CD4-positive, alpha-beta memory T cell (primary cell): Measurements from ENCODE around the gene SRRM3. TPM values are rescaled to one million over a fixed set of nuclear protein-coding genes. Genes with fewer than 3 reads are reported as not detected.
"Not testable (repeated sequence)": the region's sequence is repeated elsewhere in the genome, so short reads cannot be mapped to it uniquely, and the experiment has no call there.

ENCODE experiments used
- CTCF ChIA-PET: fragments of 350-600 bp; sonication (Branson Sonifier 250); formaldehyde crosslinking; loops from one replicate; lab custom pipeline; 2021; ENCODE audit warnings: inconsistent platforms; ENCODE audit not compliant: partially characterized antibody; lab: Charles Lee
- POLR2A ChIA-PET: fragments of 350-600 bp; sonication (Branson Sonifier 250); formaldehyde crosslinking; loops from one replicate; lab custom pipeline; 2021; ENCODE audit not compliant: partially characterized antibody; lab: Charles Lee
- DNase-seq, 5 donors: peaks; one replicate each; pipeline versions ENCODE4 v3.0.0 to v3.0.0-alpha.2; 2020 to 2022; ENCODE audit warnings: mixed read lengths in 1 of 5
- H3K27ac ChIP-seq: one replicate; pipeline ENCODE4 v1.7.0; 2013; ENCODE audit warnings: low read depth, low read length
- H3K27me3 ChIP-seq: 2 replicates; pipeline ENCODE4 v1.7.0; 2013; ENCODE audit warnings: mild to moderate bottlenecking, low read length, moderate library complexity; ENCODE audit not compliant: insufficient read depth
- H3K36me3 ChIP-seq: 2 replicates; pipeline ENCODE4 v1.7.0; 2013; ENCODE audit warnings: mild to moderate bottlenecking, low read length, moderate library complexity; ENCODE audit not compliant: insufficient read depth
- H3K4me1 ChIP-seq: 2 replicates; pipeline ENCODE4 v1.7.0; 2013; ENCODE audit warnings: mild to moderate bottlenecking, low read length, moderate library complexity; ENCODE audit not compliant: insufficient read depth
- H3K4me3 ChIP-seq, 2 donors: one replicate each; pipeline ENCODE4 v1.7.0; 2013; ENCODE audit warnings: low read length in 2 of 2, mild to moderate bottlenecking in 1 of 2
- H3K9me3 ChIP-seq, 2 donors: one replicate each; pipeline ENCODE4 v1.7.0; 2013; ENCODE audit warnings: low read length in 2 of 2, control low read depth in 1 of 2; ENCODE audit not compliant: control insufficient read depth in 1 of 2
- H3K27ac Mint-ChIP-seq, 7 donors: one replicate each; pipeline ENCODE4 v1.8.0; 2020 to 2021; ENCODE audit warnings: mixed read lengths in 7 of 7, mild to moderate bottlenecking in 6 of 7, inconsistent platforms in 3 of 7, moderate library complexity in 3 of 7
- H3K27me3 Mint-ChIP-seq, 2 donors: one replicate each; pipeline ENCODE4 v1.8.0; 2020 to 2021; ENCODE audit warnings: mixed read lengths in 2 of 2
- H3K36me3 Mint-ChIP-seq, 2 donors: one replicate each; pipeline ENCODE4 v1.8.0; 2020 to 2021; ENCODE audit warnings: mixed read lengths in 2 of 2, inconsistent platforms in 1 of 2, mild to moderate bottlenecking in 1 of 2
- H3K4me1 Mint-ChIP-seq, 4 donors: one replicate each; pipeline ENCODE4 v1.8.0; 2020 to 2021; ENCODE audit warnings: mixed read lengths in 4 of 4, mild to moderate bottlenecking in 1 of 4
- H3K4me3 Mint-ChIP-seq, 8 donors: one replicate each; pipeline ENCODE4 v1.8.0; 2020 to 2021; ENCODE audit warnings: mixed read lengths in 8 of 8, mild to moderate bottlenecking in 7 of 8, moderate library complexity in 6 of 8, inconsistent platforms in 3 of 8
- H3K9me3 Mint-ChIP-seq, 8 donors: one replicate each; pipeline ENCODE4 v1.8.0; 2020 to 2021; ENCODE audit warnings: mixed read lengths in 8 of 8, mild to moderate bottlenecking in 5 of 8, inconsistent platforms in 3 of 8, moderate library complexity in 1 of 8
- intact Hi-C: fragments of 100-400 bp; cut with micrococcal nuclease; formaldehyde crosslinking; loops from one replicate; pipeline ENCODE4 v1.15.1; 2023
- polyA plus RNA-seq, 2 donors: library from polyadenylated mRNA; unstranded; fragments of 300-500 nt; fragmentation: Illumina TruSeq; gene quantifications; one replicate each; pipeline ENCODE4 v1.2.3, GENCODE V29; 2021
- total RNA-seq, 2 experiments: library from RNA; stranded (reverse); gene quantifications; one replicate each; pipeline ENCODE4 v1.2.3, GENCODE V29; 2021

Gene SRRM3
- total and polyA plus RNA-seq, 4 experiments from 2014 or later: not detected

DNA sequence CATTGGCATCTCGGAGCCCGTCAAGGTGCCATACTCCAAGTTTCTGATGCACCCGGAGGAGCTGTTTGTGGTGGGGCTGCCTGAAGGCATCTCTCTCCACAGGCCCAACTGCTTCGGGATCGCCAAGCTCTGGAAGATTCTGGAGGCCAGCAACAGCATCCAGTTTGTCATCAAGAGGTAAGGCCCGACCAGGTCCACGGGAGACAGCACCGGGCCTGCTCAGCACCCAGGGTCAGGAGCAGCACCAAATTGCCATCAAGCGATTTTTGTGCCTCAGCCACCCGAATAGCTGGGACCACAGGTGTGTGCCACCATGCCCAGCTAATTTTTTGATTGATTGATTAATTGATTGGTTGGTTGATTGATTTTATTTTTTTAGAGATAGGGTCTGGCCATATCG is 24.7 kb upstream of the SRRM3 start:
- H3K27me3 ChIP-seq, intact Hi-C loops, H3K4me1 Mint-ChIP-seq, H3K27ac ChIP-seq, H3K4me1 ChIP-seq, H3K9me3 Mint-ChIP-seq, H3K27me3 Mint-ChIP-seq, H3K4me3 ChIP-seq, H3K9me3 ChIP-seq, H3K36me3 ChIP-seq, H3K36me3 Mint-ChIP-seq, H3K4me3 Mint-ChIP-seq, DNase-seq, H3K27ac Mint-ChIP-seq: not testable (repeated sequence)
- CTCF ChIA-PET: interaction anchor here (0.9 to 4.1 kb wide), 9 partner anchors 10 to 183 kb away, joined by 3 to 104 read pairs (median 6); no protein-coding TSS in a partner anchor
- POLR2A ChIA-PET: interaction anchor here (3.3 kb wide), 1 partner anchor 10 kb away, joined by 16 read pairs; no protein-coding TSS in a partner anchor

DNA sequence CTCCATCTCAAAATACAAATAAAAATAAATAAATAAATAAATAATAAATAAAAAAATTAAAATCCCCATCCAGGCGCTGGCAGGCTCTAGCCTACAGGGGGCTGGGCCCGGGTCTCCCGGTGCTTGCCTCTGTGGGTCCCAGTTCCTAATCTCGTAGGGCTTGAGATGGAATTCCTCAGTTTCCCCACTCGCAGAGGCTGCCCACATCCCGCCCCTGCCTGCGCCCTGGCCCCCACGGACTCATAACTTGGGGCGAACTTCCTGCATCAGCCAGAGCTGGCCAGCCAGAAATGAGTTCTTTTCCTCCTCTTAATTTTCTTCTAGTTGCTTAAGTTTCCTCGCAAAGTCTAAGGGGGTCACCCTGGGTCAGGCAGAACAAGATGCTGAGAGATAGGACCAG is 22.0 kb upstream of the SRRM3 start:
- no peak overlapping the region for H3K27ac Mint-ChIP-seq
- CTCF ChIA-PET: interaction anchor here (0.8 to 4.1 kb wide), 6 partner anchors 12 to 180 kb away, joined by 3 to 104 read pairs (median 8); partner anchors contain the start of gene YWHAG

DNA sequence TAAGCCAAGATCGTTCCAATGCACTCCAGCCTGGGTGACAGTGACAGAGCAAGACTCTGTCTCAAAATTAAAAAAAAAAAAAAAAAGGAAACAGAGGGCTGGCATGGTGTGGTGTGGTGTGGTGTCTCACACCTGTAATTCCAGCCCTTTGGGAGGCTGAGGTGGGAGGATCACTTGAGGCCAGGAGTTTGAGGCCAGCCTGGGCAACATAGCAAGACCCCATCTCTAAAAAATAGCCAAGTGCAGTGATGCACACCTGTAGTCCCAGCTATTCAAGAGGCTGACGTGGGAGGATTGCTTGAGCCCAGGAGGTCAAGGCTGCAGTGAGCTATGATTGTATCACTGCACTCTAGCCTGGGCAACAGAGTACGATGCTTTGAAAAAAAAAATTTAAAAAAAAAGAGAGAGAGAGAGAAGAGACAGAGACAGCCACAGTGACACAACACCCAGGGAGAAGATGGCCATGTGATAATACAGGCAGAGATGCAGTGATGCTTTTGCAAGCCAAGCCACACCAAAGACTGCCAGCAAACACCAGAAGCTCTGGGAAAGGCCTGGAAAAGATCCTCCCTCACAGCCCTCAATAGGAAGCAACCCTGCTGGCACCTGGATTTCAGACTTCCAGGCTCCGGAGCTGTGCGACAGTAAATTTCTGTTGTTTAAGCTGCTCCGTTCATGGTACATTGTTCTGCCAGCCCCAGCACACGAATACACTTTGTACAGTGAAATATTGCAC is 19.3 kb upstream of the SRRM3 start:
- CTCF ChIA-PET: interaction anchor here (0.6 kb wide), 1 partner anchor 132 kb away, joined by 3 read pairs; no protein-coding TSS in a partner anchor
- Histone ChIP-seq H3K27me3 (peaks cover 3% of the 10 kb centered on the region), H3K36me3 (no peaks in the 10 kb centered on the region), H3K4me3 (no peak overlapping the region), H3K4me1 (no peaks in the 10 kb centered on the region), H3K9me3 (no peaks in the 10 kb centered on the region), H3K27ac (no peak overlapping the region)
- Mint-ChIP-seq H3K27ac (peak overlapping the region in 1 of 7 donors; percentile 4), H3K4me3 (no peak overlapping the region), H3K4me1 (peaks cover 0 to 6% (median 4%) of the 10 kb centered on the region in 4 donors), H3K27me3 (peaks cover under 1 to 3% of the 10 kb centered on the region in 2 donors), H3K9me3 (peaks cover 0 to 2% (median 0%) of the 10 kb centered on the region in 8 donors), H3K36me3 (no peaks in the 10 kb centered on the region)
- intact Hi-C loops: no loop called here
- POLR2A ChIA-PET: no interaction called here
- DNase-seq: no peak

More for the DNA sequence above, 22.0 kb upstream of the SRRM3 start:
- Histone ChIP-seq H3K4me3 (no peak overlapping the region), H3K4me1 (no peaks in the 10 kb centered on the region), H3K27me3 (no peaks in the 10 kb centered on the region), H3K36me3 (no peaks in the 10 kb centered on the region), H3K9me3 (no peaks in the 10 kb centered on the region), H3K27ac (no peak overlapping the region)
- H3K27me3 Mint-ChIP-seq: peaks cover 0 to 3% of the 10 kb centered on the region in 2 donors
- H3K4me3 Mint-ChIP-seq: no peak overlapping the region
- intact Hi-C loops: loop anchor here (2.0 kb wide), 2 partner anchors 21 to 1067 kb away; partner anchors contain the start of gene SRRM3
- H3K4me1 Mint-ChIP-seq: peaks cover 0 to 6% (median 4%) of the 10 kb centered on the region in 4 donors
- peaks cover 0 to 2% (median 0%) of the 10 kb centered on the region in 8 donors for H3K9me3 Mint-ChIP-seq
- H3K36me3 Mint-ChIP-seq: no peaks in the 10 kb centered on the region
- no peak for DNase-seq
- POLR2A ChIA-PET: no interaction called here

DNA sequence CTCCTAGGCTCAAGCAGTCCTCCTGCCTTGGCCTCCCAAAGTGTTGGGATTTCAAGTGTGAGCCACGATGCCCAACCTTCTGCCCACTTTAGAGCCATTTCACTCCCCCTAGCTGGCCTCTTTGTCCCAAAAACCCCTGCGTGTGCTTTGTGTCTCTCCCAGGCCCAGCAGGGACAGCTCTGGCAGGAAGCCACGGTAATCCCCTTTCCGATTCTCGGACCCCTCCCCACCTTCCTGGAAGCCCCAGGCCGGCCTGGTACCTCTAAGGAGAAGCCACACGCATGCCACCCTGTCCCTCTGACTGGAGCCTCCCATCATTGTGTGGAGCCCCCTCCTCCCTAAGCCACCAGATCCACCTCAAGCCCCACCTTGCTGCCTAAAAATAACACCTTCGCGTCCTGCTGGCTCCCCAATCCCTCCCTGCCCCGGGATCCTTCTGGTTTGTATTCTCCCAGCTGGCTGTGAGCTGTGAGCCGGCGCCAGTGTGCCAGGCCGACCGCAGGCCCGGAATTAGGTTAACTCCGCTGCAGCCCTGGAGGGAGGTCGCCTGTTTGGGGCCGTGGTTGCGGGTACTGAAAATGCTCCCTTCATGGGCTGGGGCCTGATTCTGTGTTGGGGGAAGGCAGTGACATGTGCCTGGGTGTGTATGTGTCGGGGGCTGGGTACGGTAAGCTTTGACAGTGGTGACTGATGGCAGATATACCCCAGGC is 16.4 kb upstream of the SRRM3 start:
- intact Hi-C loops: no loop called here
- Histone ChIP-seq H3K27me3 (peaks cover 3% of the 10 kb centered on the region), H3K4me1 (no peaks in the 10 kb centered on the region), H3K4me3 (no peak overlapping the region), H3K27ac (no peak overlapping the region), H3K9me3 (no peaks in the 10 kb centered on the region), H3K36me3 (no peaks in the 10 kb centered on the region)
- Mint-ChIP-seq H3K27ac (no peak overlapping the region), H3K36me3 (no peaks in the 10 kb centered on the region), H3K27me3 (peaks cover 3% of the 10 kb centered on the region in 2 donors), H3K4me1 (no peaks in the 10 kb centered on the region), H3K9me3 (no peaks in the 10 kb centered on the region), H3K4me3 (no peak overlapping the region)
- ChIA-PET POLR2A (no interaction called here), CTCF (interaction anchor here (0.8 kb wide), 1 partner anchor 15 kb away, joined by 3 read pairs; no protein-coding TSS in a partner anchor)
- no peak for DNase-seq

DNA sequence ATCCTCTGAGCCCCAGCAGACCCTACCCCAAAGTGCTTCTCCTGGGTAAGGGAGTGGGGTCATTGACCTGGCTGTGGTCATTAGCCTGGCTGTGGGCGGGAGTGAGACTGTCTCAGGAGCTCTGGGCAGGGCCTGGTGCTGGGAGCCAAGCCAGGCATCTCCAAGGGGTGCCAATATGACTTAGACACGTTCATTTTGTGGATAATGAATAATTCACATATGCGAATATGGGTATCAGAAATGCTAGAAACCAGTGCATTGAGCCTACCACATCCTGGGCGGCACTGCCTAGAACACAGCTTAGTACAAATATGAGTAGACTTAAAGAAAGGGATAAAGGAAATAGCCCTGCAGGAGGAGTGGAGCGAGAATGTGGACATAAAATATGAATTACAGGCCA is 14.4 kb upstream of the SRRM3 start:
- Mint-ChIP-seq H3K4me3 (no peak overlapping the region), H3K4me1 (no peaks in the 10 kb centered on the region), H3K27me3 (peaks cover 3 to 5% of the 10 kb centered on the region in 2 donors), H3K36me3 (no peaks in the 10 kb centered on the region), H3K9me3 (peaks cover 0 to 6% (median 0%) of the 10 kb centered on the region in 8 donors), H3K27ac (no peak overlapping the region)
- no peak for DNase-seq
- ChIA-PET POLR2A (no interaction called here), CTCF (interaction anchor here (2.6 kb wide), 1 partner anchor 10 kb away, joined by 11 read pairs; no protein-coding TSS in a partner anchor)
- Histone ChIP-seq H3K27ac (no peak overlapping the region), H3K4me3 (no peak overlapping the region), H3K36me3 (no peaks in the 10 kb centered on the region), H3K9me3 (no peaks in the 10 kb centered on the region), H3K4me1 (no peaks in the 10 kb centered on the region), H3K27me3 (peaks cover 3% of the 10 kb centered on the region)
- intact Hi-C loops: no loop called here

DNA sequence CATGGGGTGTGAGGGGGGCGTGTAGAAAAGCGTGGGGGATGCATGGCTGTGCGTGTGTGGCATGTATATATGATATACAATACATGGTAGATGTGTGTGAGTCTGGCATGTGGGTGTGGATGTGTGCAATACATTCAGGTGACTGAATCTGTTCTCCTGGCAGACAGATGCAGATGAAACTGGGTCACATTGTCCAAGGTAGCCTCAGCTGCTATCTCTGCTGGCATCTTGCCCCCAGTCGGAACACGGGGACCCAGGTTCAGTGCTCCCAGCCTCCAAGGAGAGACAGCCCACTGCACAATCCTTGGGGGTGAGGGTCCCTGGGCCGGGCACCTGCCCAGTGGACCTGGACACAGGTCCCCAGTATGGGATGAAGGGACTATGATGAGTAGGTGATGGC is 12.4 kb upstream of the SRRM3 start:
- Mint-ChIP-seq H3K4me1 (no peaks in the 10 kb centered on the region), H3K27ac (peak overlapping the region in 1 of 7 donors; percentile 65), H3K27me3 (peaks cover 8 to 10% of the 10 kb centered on the region in 2 donors), H3K36me3 (no peaks in the 10 kb centered on the region), H3K4me3 (no peak overlapping the region), H3K9me3 (peaks cover 0 to 9% (median 0%) of the 10 kb centered on the region in 8 donors)
- ChIA-PET CTCF (interaction anchor here (2.6 kb wide), 1 partner anchor 12 kb away, joined by 11 read pairs; no protein-coding TSS in a partner anchor), POLR2A (no interaction called here)
- H3K9me3 ChIP-seq: no peaks in the 10 kb centered on the region
- H3K4me1 ChIP-seq: no peaks in the 10 kb centered on the region
- H3K27ac ChIP-seq: no peak overlapping the region
- H3K27me3 ChIP-seq: peaks cover 3% of the 10 kb centered on the region
- H3K36me3 ChIP-seq: no peaks in the 10 kb centered on the region
- intact Hi-C loops: no loop called here
- H3K4me3 ChIP-seq: no peak overlapping the region
- no peak for DNase-seq

DNA sequence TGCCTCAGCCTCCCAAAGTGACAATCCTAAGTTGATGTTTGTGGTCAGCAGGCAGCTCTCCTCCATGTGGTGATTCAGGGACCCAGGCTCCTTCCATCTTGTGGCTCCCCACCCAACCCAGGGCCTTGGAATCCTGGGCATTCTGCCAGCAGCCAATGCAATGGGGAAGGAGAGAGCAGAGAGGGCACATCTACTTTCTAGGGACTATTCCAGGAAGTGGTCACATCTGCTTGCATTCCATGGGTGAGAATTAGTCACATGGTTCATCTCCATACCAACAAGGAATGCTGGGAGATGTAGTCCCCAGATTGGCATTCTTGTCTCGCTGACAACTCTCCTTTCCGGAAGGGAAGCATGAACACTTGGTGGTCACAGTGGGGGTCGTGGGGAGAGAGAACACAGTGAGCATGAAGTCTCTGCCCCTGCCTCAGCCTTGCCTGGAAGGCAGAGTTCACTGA is 9.9 kb upstream of the SRRM3 start:
- ChIA-PET POLR2A (no interaction called here), CTCF (interaction anchor here (1.7 kb wide), 1 partner anchor 9 kb away, joined by 3 read pairs; no protein-coding TSS in a partner anchor)
- Histone ChIP-seq H3K36me3 (no peaks in the 10 kb centered on the region), H3K9me3 (no peaks in the 10 kb centered on the region), H3K27me3 (peaks cover 3% of the 10 kb centered on the region), H3K27ac (no peak overlapping the region), H3K4me1 (no peaks in the 10 kb centered on the region), H3K4me3 (no peak overlapping the region)
- Mint-ChIP-seq H3K27me3 (peaks cover 12% of the 10 kb centered on the region in 2 donors), H3K36me3 (no peaks in the 10 kb centered on the region), H3K9me3 (peaks cover 0 to 9% (median 0%) of the 10 kb centered on the region in 8 donors), H3K27ac (no peak overlapping the region), H3K4me3 (no peak overlapping the region), H3K4me1 (no peaks in the 10 kb centered on the region)
- DNase-seq: no peak
- intact Hi-C loops: no loop called here
